ENCODE measurements around the gene PTH2.

GRCh38 chr19:49447485-49448431 is 24.5 kb upstream of the PTH2 start:
- TF ChIP-seq CTCF (IDR thresholded peaks at IDR 0.05; ENCODE audit: low read depth, low read length) (no peak), POLR2A (IDR thresholded peaks at IDR 0.05; ENCODE audit: extremely low read depth, insufficient read length) (no peak)
- TF ChIP-seq, protein P1, sequence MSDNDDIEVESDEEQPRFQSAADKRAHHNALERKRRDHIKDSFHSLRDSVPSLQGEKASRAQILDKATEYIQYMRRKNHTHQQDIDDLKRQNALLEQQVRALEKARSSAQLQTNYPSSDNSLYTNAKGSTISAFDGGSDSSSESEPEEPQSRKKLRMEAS (IDR thresholded peaks at IDR 0.05; ENCODE audit: low read depth, low read length) = no peak
